ENCODE results near the gene C2CD4D.
A peak's percentile ranks its signal among the peaks of the same experiment; 100 is the strongest.

C2CD4D gene

GRCh38 chr1:151867765-151868411, 28.3 kb upstream of the C2CD4D start:
- peaks cover 6% of the 10 kb centered on the region for H3K4me1 Mint-ChIP-seq
- no peaks in the 10 kb centered on the region for H3K9me3 Mint-ChIP-seq
- H3K36me3 Mint-ChIP-seq (ENCODE audit: low read depth) = peaks cover under 1% of the 10 kb centered on the region
- H3K27me3 Mint-ChIP-seq (ENCODE audit: low read depth) = peaks cover 4% of the 10 kb centered on the region
- TF ChIP-seq CTCF (IDR thresholded peaks at IDR 0.05; ENCODE audit: unreplicated experiment in 3 of 3) = no peak
- no peak overlapping the region for H3K4me3 Mint-ChIP-seq
- peak overlapping the region in 1 of 3 experiments; percentile 15 for H3K27ac Mint-ChIP-seq

- H3K9me3 Mint-ChIP-seq = no peaks in the 10 kb centered on the region
Measured at GRCh38 chr1:151867321-151867720, 27.7 kb upstream of the C2CD4D start.

GRCh38 chr1:151864411-151864810, 24.8 kb upstream of the C2CD4D start:
- Mint-ChIP-seq H3K36me3 (ENCODE audit: low read depth) (no peaks in the 10 kb centered on the region), H3K27me3 (ENCODE audit: low read depth) (peaks cover 14% of the 10 kb centered on the region), H3K9me3 (no peaks in the 10 kb centered on the region), H3K27ac (no peak overlapping the region), H3K4me3 (no peak overlapping the region), H3K4me1 (peaks cover 6% of the 10 kb centered on the region)
- TF ChIP-seq CTCF (IDR thresholded peaks at IDR 0.05; ENCODE audit: unreplicated experiment in 3 of 3) = no peak

More at GRCh38 chr1:151867321-151867720, 27.7 kb upstream of the C2CD4D start:
- no peak overlapping the region for H3K27ac Mint-ChIP-seq
- H3K36me3 Mint-ChIP-seq (ENCODE audit: low read depth) = no peaks in the 10 kb centered on the region
- H3K27me3 Mint-ChIP-seq (ENCODE audit: low read depth) = peaks cover 4% of the 10 kb centered on the region
- no peak for TF ChIP-seq CTCF (IDR thresholded peaks at IDR 0.05; ENCODE audit: unreplicated experiment in 3 of 3)
- peaks cover 6% of the 10 kb centered on the region for H3K4me1 Mint-ChIP-seq
- H3K4me3 Mint-ChIP-seq = no peak overlapping the region

GRCh38 chr1:151862604-151863003, 23.0 kb upstream of the C2CD4D start:
- H3K27ac Mint-ChIP-seq = no peak overlapping the region
- no peak overlapping the region for H3K4me3 Mint-ChIP-seq
- no peak for TF ChIP-seq CTCF (IDR thresholded peaks at IDR 0.05; ENCODE audit: unreplicated experiment in 3 of 3)
- no peaks in the 10 kb centered on the region for H3K36me3 Mint-ChIP-seq (ENCODE audit: low read depth)
- H3K27me3 Mint-ChIP-seq (ENCODE audit: low read depth) = peaks cover 15% of the 10 kb centered on the region
- no peaks in the 10 kb centered on the region for H3K4me1 Mint-ChIP-seq
- no peaks in the 10 kb centered on the region for H3K9me3 Mint-ChIP-seq

- H3K27ac Mint-ChIP-seq = no peak overlapping the region
- no peak overlapping the region for H3K4me3 Mint-ChIP-seq
- no peaks in the 10 kb centered on the region for H3K9me3 Mint-ChIP-seq
- peaks cover 15% of the 10 kb centered on the region for H3K27me3 Mint-ChIP-seq (ENCODE audit: low read depth)
- no peaks in the 10 kb centered on the region for H3K36me3 Mint-ChIP-seq (ENCODE audit: low read depth)
- H3K4me1 Mint-ChIP-seq = peaks cover 7% of the 10 kb centered on the region
- no peak for TF ChIP-seq CTCF (IDR thresholded peaks at IDR 0.05; ENCODE audit: unreplicated experiment in 3 of 3)
Measured at GRCh38 chr1:151860504-151861187, 21.0 kb upstream of the C2CD4D start.

GRCh38 chr1:151859891-151860293, 20.3 kb upstream of the C2CD4D start:
- Mint-ChIP-seq H3K27ac (no peak overlapping the region), H3K27me3 (ENCODE audit: low read depth) (peaks cover 11% of the 10 kb centered on the region), H3K9me3 (no peaks in the 10 kb centered on the region), H3K4me3 (no peak overlapping the region), H3K36me3 (ENCODE audit: low read depth) (no peaks in the 10 kb centered on the region), H3K4me1 (peaks cover 10% of the 10 kb centered on the region)
- TF ChIP-seq CTCF (IDR thresholded peaks at IDR 0.05; ENCODE audit: unreplicated experiment in 3 of 3) = no peak

Data from nephron (organoid).